Lower leg skin (tissue), 3 donors: ENCODE data around the gene NME3.

Experiments used
- CTCF ChIP-seq, 3 donors: fragments of 450-650 bp; IDR thresholded peaks; one replicate each; pipeline ENCODE4 v1.5.1; 2016; ENCODE audit warnings: antibody characterized with exemption in 3 of 3, mild to moderate bottlenecking in 3 of 3, moderate library complexity in 2 of 3
- POLR2A ChIP-seq, 2 donors: fragments of 450-650 bp; IDR thresholded peaks; one replicate each; pipeline ENCODE4 v1.6.1; 2016 to 2017; ENCODE audit warnings: antibody characterized with exemption in 2 of 2, mild to moderate bottlenecking in 1 of 2, moderate library complexity in 1 of 2

DNA sequence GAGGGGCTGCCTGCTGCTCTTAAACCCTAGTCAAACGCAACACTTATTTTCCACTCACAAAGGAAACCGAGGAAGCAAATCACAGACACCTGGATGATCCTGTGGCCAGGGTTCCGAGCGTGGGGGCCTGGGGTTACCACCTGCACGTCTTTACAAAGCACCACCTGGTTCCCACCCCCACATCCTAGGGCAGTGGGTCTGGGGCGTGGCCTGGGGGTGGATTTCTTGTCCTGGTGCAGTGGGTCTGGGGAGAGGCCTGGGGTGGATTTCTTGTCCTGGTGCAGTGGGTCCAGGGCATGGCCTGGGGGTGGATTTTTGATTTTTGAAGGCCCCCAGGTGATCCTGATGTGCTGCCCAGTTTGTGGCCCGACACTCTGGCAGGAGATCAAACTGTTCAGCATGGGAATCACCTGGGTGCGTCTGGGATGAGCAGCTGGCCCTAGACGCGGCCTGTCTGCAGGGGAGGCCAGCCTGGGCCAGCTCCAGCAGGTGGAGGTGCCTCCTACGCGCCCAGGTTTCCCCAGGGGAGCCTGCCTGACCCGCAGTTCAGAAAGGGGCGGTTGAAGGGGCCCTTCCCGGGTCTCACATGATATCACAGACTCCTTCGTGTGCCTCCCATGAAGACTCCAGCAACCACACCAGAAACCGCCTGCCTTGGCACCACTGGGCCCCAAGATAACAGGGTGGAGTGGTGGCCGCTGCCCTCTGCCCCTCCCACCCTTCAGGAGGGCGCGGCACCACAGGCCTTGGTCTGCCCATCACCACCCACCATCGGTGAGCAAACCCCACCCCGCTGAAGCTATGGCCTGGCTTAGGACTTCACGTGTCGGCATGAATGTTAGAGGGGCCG lies 49.0 kb upstream of the NME3 start:
- TF ChIP-seq POLR2A (IDR thresholded peaks at IDR 0.05) (no peak), CTCF (IDR thresholded peaks at IDR 0.05) (no peak)
